HG03175 (cell line): ENCODE results near the gene LRRC74B.
"Not testable (repeated sequence)": the region's sequence is repeated elsewhere in the genome, so short reads cannot be mapped to it uniquely, and the experiment has no call there.

Source experiments
- ATAC-seq: cut with Tn5 transposase; IDR thresholded peaks from one replicate; pipeline ENCODE4 v1.9.1; 2021; ENCODE audit warnings: mild to moderate bottlenecking, moderate library complexity; ENCODE audit not compliant: unreplicated experiment

The LRRC74B gene

GRCh38 chr22:21075516-21076138, 29.9 kb downstream of the LRRC74B start:
- no peak for ATAC-seq

- no peak for ATAC-seq
These were observed 31.3 kb downstream of the LRRC74B start for GRCh38 chr22:21076912-21077625.

GRCh38 chr22:21077884-21078508, 32.2 kb downstream of the LRRC74B start:
- no peak for ATAC-seq

GRCh38 chr22:21078916-21079315, 33.2 kb downstream of the LRRC74B start:
- no peak for ATAC-seq

- no peak for ATAC-seq
These were observed 33.7 kb downstream of the LRRC74B start for GRCh38 chr22:21079493-21079892.

- no peak for ATAC-seq
These were observed 34.8 kb downstream of the LRRC74B start for GRCh38 chr22:21080435-21081137.

- no peak for ATAC-seq
These were observed 36.5 kb downstream of the LRRC74B start for GRCh38 chr22:21082248-21082647.

GRCh38 chr22:21087119-21087518, 41.4 kb downstream of the LRRC74B start:
- ATAC-seq: no peak

GRCh38 chr22:21087926-21088325, 42.2 kb downstream of the LRRC74B start:
- not testable (repeated sequence) for ATAC-seq

- ATAC-seq: not testable (repeated sequence)
These were observed 45.5 kb downstream of the LRRC74B start for GRCh38 chr22:21091220-21091619.

- no peak for ATAC-seq
These were observed 47.2 kb downstream of the LRRC74B start for GRCh38 chr22:21092797-21093554.

GRCh38 chr22:21093555-21094137, 47.9 kb downstream of the LRRC74B start:
- ATAC-seq: not testable (repeated sequence)

- ATAC-seq: no peak
These were observed 49.4 kb downstream of the LRRC74B start for GRCh38 chr22:21094911-21095772.

GRCh38 chr22:21095773-21096107, 50.0 kb downstream of the LRRC74B start:
- ATAC-seq: no peak

GRCh38 chr22:21096878-21097277, 51.1 kb downstream of the LRRC74B start:
- not testable (repeated sequence) for ATAC-seq

- no peak for ATAC-seq
These were observed 52.4 kb downstream of the LRRC74B start for GRCh38 chr22:21098099-21098671.

GRCh38 chr22:21099578-21099977, 53.8 kb downstream of the LRRC74B start:
- no peak for ATAC-seq

- no peak for ATAC-seq
These were observed 54.6 kb downstream of the LRRC74B start for GRCh38 chr22:21100149-21101032.
